GM18951 (cell line): ENCODE results near the gene BRINP1.
"Not testable (repeated sequence)": the region's sequence is repeated elsewhere in the genome, so short reads cannot be mapped to it uniquely, and the experiment has no call there.

Experiments used
- POLR2A ChIP-seq: IDR thresholded peaks from 4 replicates; pipeline ENCODE4 v1.6.1; 2011; ENCODE audit warnings: mild to moderate bottlenecking; ENCODE audit not compliant: insufficient read length, insufficient read depth; ENCODE audit errors: extremely low read depth
- in situ Hi-C: fragments of 300-500 bp; cut with MboI; formaldehyde crosslinking; loops from one replicate; pipeline ENCODE4 v1.12.0; 2022; ENCODE audit warnings: low sequenced_read_pairs, mixed read lengths, inconsistent platforms; ENCODE audit not compliant: unreplicated experiment

BRINP1 gene

GRCh38 chr9:119180897-119181296, 188.3 kb downstream of the BRINP1 start:
- no peak for TF ChIP-seq POLR2A
- in situ Hi-C loops = no loop called here

- in situ Hi-C loops = no loop called here
- no peak for TF ChIP-seq POLR2A
Measured at GRCh38 chr9:119179701-119180100, 189.5 kb downstream of the BRINP1 start.

- in situ Hi-C loops = no loop called here
- TF ChIP-seq POLR2A = no peak
Measured at GRCh38 chr9:119177196-119177595, 192.0 kb downstream of the BRINP1 start.

GRCh38 chr9:119175581-119175980, 193.7 kb downstream of the BRINP1 start:
- TF ChIP-seq POLR2A = no peak
- in situ Hi-C loops = no loop called here

GRCh38 chr9:119169222-119169621, 200.0 kb downstream of the BRINP1 start:
- in situ Hi-C loops = not testable (repeated sequence)

- no peak for TF ChIP-seq POLR2A
- in situ Hi-C loops = no loop called here
Measured at GRCh38 chr9:119167876-119168275, 201.4 kb downstream of the BRINP1 start.

- no peak for TF ChIP-seq POLR2A
- in situ Hi-C loops = no loop called here
Measured at GRCh38 chr9:119167267-119167666, 202.0 kb downstream of the BRINP1 start.

- in situ Hi-C loops = no loop called here
- no peak for TF ChIP-seq POLR2A
Measured at GRCh38 chr9:119166096-119166495, 203.1 kb downstream of the BRINP1 start.

- in situ Hi-C loops = no loop called here
- TF ChIP-seq POLR2A = no peak
Measured at GRCh38 chr9:119165131-119165530, 204.1 kb downstream of the BRINP1 start.

- in situ Hi-C loops = no loop called here
- no peak for TF ChIP-seq POLR2A
Measured at GRCh38 chr9:119164716-119165115, 204.5 kb downstream of the BRINP1 start.

- in situ Hi-C loops = no loop called here
- TF ChIP-seq POLR2A = no peak
Measured at GRCh38 chr9:119160551-119160950, 208.7 kb downstream of the BRINP1 start.

- no peak for TF ChIP-seq POLR2A
- in situ Hi-C loops = no loop called here
Measured at GRCh38 chr9:119159386-119159785, 209.8 kb downstream of the BRINP1 start.

GRCh38 chr9:119157196-119157595, 212.0 kb downstream of the BRINP1 start:
- in situ Hi-C loops = no loop called here
- no peak for TF ChIP-seq POLR2A

GRCh38 chr9:119156354-119156753, 212.9 kb downstream of the BRINP1 start:
- no peak for TF ChIP-seq POLR2A
- in situ Hi-C loops = no loop called here

- in situ Hi-C loops = no loop called here
- no peak for TF ChIP-seq POLR2A
Measured at GRCh38 chr9:119154527-119154926, 214.7 kb downstream of the BRINP1 start.

- in situ Hi-C loops = no loop called here
Measured at GRCh38 chr9:119153402-119153801, 215.8 kb downstream of the BRINP1 start.

GRCh38 chr9:119148855-119149254, 220.4 kb downstream of the BRINP1 start:
- in situ Hi-C loops = no loop called here

More at GRCh38 chr9:119153402-119153801, 215.8 kb downstream of the BRINP1 start:
- no peak for TF ChIP-seq POLR2A

More at GRCh38 chr9:119148855-119149254, 220.4 kb downstream of the BRINP1 start:
- TF ChIP-seq POLR2A = no peak
